Measurements from ENCODE around the gene ZNF205. TPM values are rescaled to one million over a fixed set of nuclear protein-coding genes. Genes with fewer than 3 reads are reported as not detected.

The ZNF205 gene
- total RNA-seq, 1 experiment from 2014 or later = 19.0 TPM

DNA sequence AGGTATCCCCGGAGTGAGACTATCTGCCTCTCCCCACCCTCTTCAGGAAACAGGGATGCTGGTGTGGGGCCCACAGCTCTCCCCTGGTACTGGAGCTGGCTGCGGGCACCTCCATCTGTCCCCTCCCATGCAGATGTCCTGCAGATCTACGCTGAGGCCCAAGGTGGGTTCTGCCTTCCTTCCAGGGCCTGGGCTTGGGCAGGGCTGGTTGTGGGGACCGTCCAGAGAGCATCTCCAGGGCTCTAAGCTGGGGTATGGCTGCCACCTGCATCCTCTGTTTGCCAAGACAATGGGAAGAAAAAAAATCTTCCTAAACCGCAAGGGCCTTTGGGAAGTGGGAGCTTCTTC is 35.3 kb downstream of the ZNF205 start:
- ChIA-PET POLR2A (ENCODE audit: unreplicated experiment) (no interaction called here), CTCF (no interaction called here)
- H3K36me3 ChIP-seq (ENCODE audit: low read depth, low read length) = no peaks in the 10 kb centered on the region
- no peaks in the 10 kb centered on the region for H3K9me3 ChIP-seq (ENCODE audit: low read length)
- H3K79me2 ChIP-seq (ENCODE audit: low read length) = no peaks in the 10 kb centered on the region
- no peak overlapping the region for H3K4me2 ChIP-seq (ENCODE audit: low read length)
- no peak overlapping the region for H3K9ac ChIP-seq (ENCODE audit: low read length)
- no peaks in the 10 kb centered on the region for H4K20me1 ChIP-seq (ENCODE audit: low read length)
- no peak overlapping the region for H3K4me3 ChIP-seq (ENCODE audit: low read length)
- intact Hi-C loops (cut with micrococcal nuclease) = no loop called here
- no peaks in the 10 kb centered on the region for H3F3A ChIP-seq (ENCODE audit: low read length, unreplicated experiment)
- no TSS peak for BruUV-seq (replicated peaks)
- TF ChIP-seq EZH2phosphoT487 (IDR thresholded peaks at IDR 0.05; ENCODE audit: borderline replicate concordance, low read length) = no peak
- TF ChIP-seq, protein P1, sequence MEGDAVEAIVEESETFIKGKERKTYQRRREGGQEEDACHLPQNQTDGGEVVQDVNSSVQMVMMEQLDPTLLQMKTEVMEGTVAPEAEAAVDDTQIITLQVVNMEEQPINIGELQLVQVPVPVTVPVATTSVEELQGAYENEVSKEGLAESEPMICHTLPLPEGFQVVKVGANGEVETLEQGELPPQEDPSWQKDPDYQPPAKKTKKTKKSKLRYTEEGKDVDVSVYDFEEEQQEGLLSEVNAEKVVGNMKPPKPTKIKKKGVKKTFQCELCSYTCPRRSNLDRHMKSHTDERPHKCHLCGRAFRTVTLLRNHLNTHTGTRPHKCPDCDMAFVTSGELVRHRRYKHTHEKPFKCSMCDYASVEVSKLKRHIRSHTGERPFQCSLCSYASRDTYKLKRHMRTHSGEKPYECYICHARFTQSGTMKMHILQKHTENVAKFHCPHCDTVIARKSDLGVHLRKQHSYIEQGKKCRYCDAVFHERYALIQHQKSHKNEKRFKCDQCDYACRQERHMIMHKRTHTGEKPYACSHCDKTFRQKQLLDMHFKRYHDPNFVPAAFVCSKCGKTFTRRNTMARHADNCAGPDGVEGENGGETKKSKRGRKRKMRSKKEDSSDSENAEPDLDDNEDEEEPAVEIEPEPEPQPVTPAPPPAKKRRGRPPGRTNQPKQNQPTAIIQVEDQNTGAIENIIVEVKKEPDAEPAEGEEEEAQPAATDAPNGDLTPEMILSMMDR (conservative IDR thresholded peaks at IDR 0.05; ENCODE audit: low read depth, low read length) = no peak
- TF ChIP-seq EZH2 (IDR thresholded peaks at IDR 0.05; ENCODE audit: low read length, unreplicated experiment) = no peak
- no peaks in the 10 kb centered on the region for H3K27me3 ChIP-seq (ENCODE audit: low read length)
- ATAC-seq = no peak
- no peak for DNase-seq
- H3K27ac ChIP-seq (ENCODE audit: low read length) = no peak overlapping the region
- H2AFZ ChIP-seq (ENCODE audit: low read length) = no peak overlapping the region
- peaks cover 9% of the 10 kb centered on the region; the same call in 1 of the 2 replicates for H3K4me1 ChIP-seq (ENCODE audit: insufficient read depth, low read length)
- H3K9me2 ChIP-seq (replicated peaks; ENCODE audit: low read length) = no peaks in the 10 kb centered on the region

DNA sequence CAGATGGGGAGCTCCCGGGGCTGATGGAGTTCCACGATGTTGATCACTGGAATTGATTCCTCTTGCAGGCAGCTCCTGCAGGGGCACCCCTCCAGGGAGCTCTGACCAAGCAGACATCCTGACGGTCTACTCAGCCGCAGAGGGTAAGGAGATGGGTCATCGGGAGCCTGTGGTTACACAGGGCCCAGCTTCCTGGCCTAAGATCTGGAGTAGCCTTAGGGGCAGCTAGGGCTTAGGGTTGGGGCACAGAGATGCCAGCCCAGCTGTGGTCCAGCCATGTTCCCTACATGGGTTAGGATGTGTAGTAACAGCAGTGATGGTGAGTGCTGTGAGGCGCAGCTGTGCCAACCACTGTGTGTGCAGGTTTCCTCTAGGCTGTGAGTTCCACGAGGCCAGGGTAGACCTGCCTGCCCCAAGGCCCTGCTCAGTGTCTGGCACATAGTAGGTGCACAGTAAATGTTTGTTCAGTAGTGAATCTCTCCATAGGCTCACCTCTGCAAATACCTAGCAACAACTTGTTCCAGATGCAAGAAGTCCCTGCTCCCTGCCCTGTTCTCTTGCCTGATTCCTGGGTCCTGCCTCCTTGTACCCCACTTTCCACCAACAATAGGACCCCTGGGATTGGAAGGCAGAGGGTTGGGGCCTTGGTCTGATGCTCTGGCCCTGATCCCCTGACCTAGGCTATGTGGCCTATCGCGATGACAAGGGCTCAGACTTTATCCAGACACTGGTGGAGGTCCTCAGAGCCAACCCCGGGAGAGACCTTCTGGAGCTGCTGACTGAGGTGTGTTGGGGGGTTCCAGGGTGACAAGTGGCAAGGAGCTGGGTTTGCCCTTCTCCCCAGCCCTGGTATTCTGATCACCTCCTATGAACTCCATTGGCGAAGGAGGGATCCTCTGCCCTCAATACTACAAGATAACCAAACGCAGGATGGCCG is 36.1 kb downstream of the ZNF205 start:
- Histone ChIP-seq H3K79me2 (ENCODE audit: low read length) (no peaks in the 10 kb centered on the region), H3K4me2 (ENCODE audit: low read length) (no peak overlapping the region), H3K9me3 (ENCODE audit: low read length) (no peaks in the 10 kb centered on the region), H3K9me2 (replicated peaks; ENCODE audit: low read length) (no peaks in the 10 kb centered on the region), H3K9ac (ENCODE audit: low read length) (no peak overlapping the region), H4K20me1 (ENCODE audit: low read length) (no peaks in the 10 kb centered on the region), H3K27me3 (ENCODE audit: low read length) (no peaks in the 10 kb centered on the region), H2AFZ (ENCODE audit: low read length) (no peak overlapping the region), H3K4me3 (ENCODE audit: low read length) (no peak overlapping the region), H3F3A (ENCODE audit: low read length, unreplicated experiment) (no peaks in the 10 kb centered on the region), H3K36me3 (ENCODE audit: low read depth, low read length) (no peaks in the 10 kb centered on the region), H3K27ac (ENCODE audit: low read length) (no peak overlapping the region), H3K4me1 (ENCODE audit: insufficient read depth, low read length) (peaks cover 9% of the 10 kb centered on the region; the same call in 1 of the 2 replicates)
- no TSS peak for BruUV-seq (replicated peaks)
- no peak for ATAC-seq
- ChIA-PET POLR2A (ENCODE audit: unreplicated experiment) (no interaction called here), CTCF (no interaction called here)
- intact Hi-C loops (cut with micrococcal nuclease) = loop anchor here (1.0 kb wide), 1 partner anchor 13 kb away; the partner anchor contains the start of gene ZNF213
- no peak for DNase-seq
- TF ChIP-seq, protein P1 (conservative IDR thresholded peaks at IDR 0.05; ENCODE audit: low read depth, low read length) = no peak
- TF ChIP-seq EZH2 (IDR thresholded peaks at IDR 0.05; ENCODE audit: low read length, unreplicated experiment) (no peak), EZH2phosphoT487 (IDR thresholded peaks at IDR 0.05; ENCODE audit: borderline replicate concordance, low read length) (no peak)

DNA sequence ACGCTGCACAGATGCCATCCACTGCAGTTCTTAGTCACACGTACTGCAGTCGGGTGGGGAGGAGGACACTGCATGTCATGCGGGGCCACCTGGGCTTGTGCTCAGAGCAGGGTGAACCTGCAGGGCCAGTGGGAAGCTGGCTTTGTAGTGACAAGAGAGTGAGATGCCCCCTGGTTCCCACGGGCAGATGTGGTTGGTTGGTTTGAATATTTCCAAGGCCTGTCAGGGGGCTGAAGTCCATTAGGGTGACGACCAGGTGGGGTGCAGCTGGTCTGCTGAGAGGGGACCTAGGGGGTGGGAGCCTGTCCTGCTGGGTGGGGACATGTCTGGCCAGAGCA is 36.8 kb downstream of the ZNF205 start:
- Histone ChIP-seq H3K9ac (ENCODE audit: low read length) (peak overlapping the region; percentile 89), H3F3A (ENCODE audit: low read length, unreplicated experiment) (no peaks in the 10 kb centered on the region), H3K4me1 (ENCODE audit: insufficient read depth, low read length) (peaks cover 9% of the 10 kb centered on the region; the same call in 1 of the 2 replicates), H3K27ac (ENCODE audit: low read length) (peak overlapping the region; percentile 71; the same call in 1 of the 2 replicates), H3K79me2 (ENCODE audit: low read length) (no peaks in the 10 kb centered on the region), H3K4me2 (ENCODE audit: low read length) (peak overlapping the region; percentile 95), H3K9me2 (replicated peaks; ENCODE audit: low read length) (no peaks in the 10 kb centered on the region), H3K36me3 (ENCODE audit: low read depth, low read length) (no peaks in the 10 kb centered on the region), H2AFZ (ENCODE audit: low read length) (peak overlapping the region; percentile 93), H3K9me3 (ENCODE audit: low read length) (no peaks in the 10 kb centered on the region), H4K20me1 (ENCODE audit: low read length) (no peaks in the 10 kb centered on the region), H3K27me3 (ENCODE audit: low read length) (no peaks in the 10 kb centered on the region), H3K4me3 (ENCODE audit: low read length) (peak overlapping the region; percentile 85; the same call in 1 of the 2 replicates)
- DNase-seq (no peak), ATAC-seq (no peak)
- intact Hi-C loops (cut with micrococcal nuclease) = loop anchor here (1.0 kb wide), 1 partner anchor 14 kb away; the partner anchor contains the start of gene ZNF213
- CTCF ChIA-PET = no interaction called here
- BruUV-seq (replicated peaks) = no TSS peak
- POLR2A ChIA-PET (ENCODE audit: unreplicated experiment) = no interaction called here
- TF ChIP-seq, protein P1 (conservative IDR thresholded peaks at IDR 0.05; ENCODE audit: low read depth, low read length) = no peak
- TF ChIP-seq EZH2 (IDR thresholded peaks at IDR 0.05; ENCODE audit: low read length, unreplicated experiment) = no peak
